Measurements from ENCODE around the gene SDHA.
A peak's percentile ranks its signal among the peaks of the same experiment; 100 is the strongest.
"Not testable (repeated sequence)": the region's sequence is repeated elsewhere in the genome, so short reads cannot be mapped to it uniquely, and the experiment has no call there.

The SDHA gene

GRCh38 chr5:198516-199196 lies 19.5 kb upstream of the SDHA start:
- no peak for DNase-seq

GRCh38 chr5:199197-199949 lies 18.7 kb upstream of the SDHA start:
- no peak for DNase-seq

GRCh38 chr5:199950-200645 lies 18.0 kb upstream of the SDHA start:
- DNase-seq: no peak

GRCh38 chr5:200985-201384 lies 17.1 kb upstream of the SDHA start:
- no peak for DNase-seq

GRCh38 chr5:201672-202071 lies 16.4 kb upstream of the SDHA start:
- DNase-seq: no peak

- DNase-seq: no peak
These were observed 14.7 kb upstream of the SDHA start for GRCh38 chr5:203246-203930.

GRCh38 chr5:204001-204400 lies 14.1 kb upstream of the SDHA start:
- no peak for DNase-seq

- no peak for DNase-seq
These were observed 13.7 kb upstream of the SDHA start for GRCh38 chr5:204462-204861.

GRCh38 chr5:204966-205670 lies 13.0 kb upstream of the SDHA start:
- DNase-seq: no peak

- no peak for DNase-seq
These were observed 11.7 kb upstream of the SDHA start for GRCh38 chr5:206406-206805.

- no peak for DNase-seq
These were observed 11.1 kb upstream of the SDHA start for GRCh38 chr5:206927-207536.

GRCh38 chr5:207599-207998 lies 10.5 kb upstream of the SDHA start:
- no peak for DNase-seq

GRCh38 chr5:208449-209114 lies 9.5 kb upstream of the SDHA start:
- no peak for DNase-seq

GRCh38 chr5:213803-214395 lies 4.2 kb upstream of the SDHA start:
- DNase-seq: no peak

GRCh38 chr5:215256-215655 lies 2.9 kb upstream of the SDHA start:
- not testable (repeated sequence) for DNase-seq

- DNase-seq: not testable (repeated sequence)
These were observed 2.0 kb upstream of the SDHA start for GRCh38 chr5:216076-216475.

GRCh38 chr5:218457-219291 lies 554 bp downstream of the SDHA start:
- DNase-seq: peak; percentile 53

GRCh38 chr5:219460-219863 lies 1.3 kb downstream of the SDHA start:
- DNase-seq: peak; percentile 26

GRCh38 chr5:219991-220390 lies 1.9 kb downstream of the SDHA start:
- DNase-seq: peak; percentile 55

Measured in inflammatory macrophage treated with lipopolysaccharide for 4 hours (primary cell).